IMR-90 (cell line): Measurements from ENCODE around the gene INO80B. TPM values are rescaled to one million over a fixed set of nuclear protein-coding genes. Genes with fewer than 3 reads are reported as not detected.
"Not testable (repeated sequence)": the region's sequence is repeated elsewhere in the genome, so short reads cannot be mapped to it uniquely, and the experiment has no call there.

Experiments
- ATAC-seq: fragments of 200-7000 bp; cut with Tn5 transposase; 2 replicates; pipeline ENCODE4 v1.9.1; 2020; ENCODE audit warnings: low read depth, mild to moderate bottlenecking, moderate library complexity
- BruUV-seq: library from RNA; stranded (reverse); fragments of 400-500 nt; replicated peaks from 2 replicates; lab custom pipeline; 2021; lab: Mats Ljungman, UMichigan
- CTCF ChIA-PET: fragments of 300-600 bp; formaldehyde crosslinking; extraction: SDS; loops from one replicate; lab custom pipeline; 2021; ENCODE audit warnings: antibody characterized with exemption; lab: Yijun Ruan, JAX
- POLR2A ChIA-PET: fragments of 300-600 bp; sonication (Branson Sonifier 250); formaldehyde crosslinking; loops from one replicate; lab custom pipeline; 2022; ENCODE audit warnings: antibody characterized with exemption; ENCODE audit not compliant: unreplicated experiment; lab: Charles Lee
- DNase-seq: peaks from one replicate; pipeline ENCODE4 v3.0.0; 2013
- H2AFZ ChIP-seq: replicated peaks from 2 replicates; pipeline ENCODE3; 2013; ENCODE audit warnings: low read length, mild to moderate bottlenecking; ENCODE audit not compliant: poor library complexity
- H2AK5ac ChIP-seq: 2 replicates; pipeline ENCODE4 v1.6.1; 2013; ENCODE audit warnings: low read depth, low read length, inconsistent platforms
- H2AK9ac ChIP-seq: replicated peaks from 2 replicates; pipeline ENCODE3; 2013; ENCODE audit warnings: mild to moderate bottlenecking, low read depth, low read length, moderate library complexity; ENCODE audit not compliant: poor library complexity
- H2BK120ac ChIP-seq: 2 replicates; pipeline ENCODE4 v1.6.1; 2013; ENCODE audit warnings: low read depth, low read length, inconsistent platforms
- H2BK15ac ChIP-seq: 3 replicates; pipeline ENCODE4 v1.6.1; 2013; ENCODE audit warnings: low read depth, low read length, inconsistent platforms
- H2BK20ac ChIP-seq: 2 replicates; pipeline ENCODE4 v1.6.1; 2013; ENCODE audit warnings: low read depth, mild to moderate bottlenecking, inconsistent platforms, low read length, moderate library complexity
- H2BK5ac ChIP-seq: 2 replicates; pipeline ENCODE4 v1.6.1; 2013; ENCODE audit warnings: mild to moderate bottlenecking, low read depth, low read length, inconsistent platforms; ENCODE audit not compliant: poor library complexity, severe bottlenecking
- H3K14ac ChIP-seq: replicated peaks from 2 replicates; pipeline ENCODE4 v1.6.1; 2013; ENCODE audit warnings: low read depth, low read length, inconsistent platforms
- H3K18ac ChIP-seq: 2 replicates; pipeline ENCODE4 v1.6.1; 2013; ENCODE audit warnings: low read depth, low read length, control low read depth
- H3K23ac ChIP-seq: 2 replicates; pipeline ENCODE4 v1.6.1; 2013; ENCODE audit warnings: low read depth, low read length, inconsistent platforms
- H3K27ac ChIP-seq: 2 replicates; pipeline ENCODE4 v1.5.1; 2013; ENCODE audit warnings: mild to moderate bottlenecking, control low read depth, low read length; ENCODE audit not compliant: insufficient read depth
- H3K27me3 ChIP-seq: 2 replicates; pipeline ENCODE4 v1.6.1; 2013; ENCODE audit warnings: low read length; ENCODE audit not compliant: control insufficient read depth, insufficient read depth
- H3K36me3 ChIP-seq: 2 replicates; pipeline ENCODE4 v1.6.1; 2013; ENCODE audit warnings: low read length, mixed read lengths; ENCODE audit not compliant: control insufficient read depth, insufficient read depth
- H3K4ac ChIP-seq: 2 replicates; pipeline ENCODE4 v1.6.1; 2013; ENCODE audit warnings: low read depth, low read length, inconsistent platforms
- H3K4me1 ChIP-seq: 2 replicates; pipeline ENCODE4 v1.6.1; 2013; ENCODE audit warnings: low read length, mixed read lengths; ENCODE audit not compliant: control insufficient read depth, insufficient read depth
- H3K4me2 ChIP-seq: 2 replicates; pipeline ENCODE4 v1.6.1; 2013; ENCODE audit warnings: low read depth, mild to moderate bottlenecking, control low read depth, low read length, moderate library complexity
- H3K4me3 ChIP-seq: 2 replicates; pipeline ENCODE4 v1.5.1; 2013; ENCODE audit warnings: low read depth, mild to moderate bottlenecking, control low read depth, low read length, moderate library complexity; ENCODE audit not compliant: insufficient read depth
- H3K56ac ChIP-seq: 2 replicates; pipeline ENCODE4 v1.6.1; 2013; ENCODE audit warnings: low read length, inconsistent platforms; ENCODE audit not compliant: insufficient read depth; ENCODE audit errors: extremely low read depth
- H3K79me1 ChIP-seq, 2 experiments: 2 replicates each; pipeline ENCODE4 v1.6.1; 2013; ENCODE audit warnings: low read length in 2 of 2, inconsistent platforms in 1 of 2, low read depth in 1 of 2
- H3K9ac ChIP-seq: 2 replicates; pipeline ENCODE4 v1.6.1; 2013; ENCODE audit warnings: low read depth, low read length, control low read depth
- H3K9me1 ChIP-seq: 2 replicates; pipeline ENCODE4 v1.6.1; 2013; ENCODE audit warnings: low read length, inconsistent platforms; ENCODE audit not compliant: insufficient read depth
- H3K9me3 ChIP-seq: 2 replicates; pipeline ENCODE4 v1.6.1; 2013; ENCODE audit warnings: low read length; ENCODE audit not compliant: control insufficient read depth, insufficient read depth
- H4K20me1 ChIP-seq: 2 replicates; pipeline ENCODE4 v1.6.1; 2013; ENCODE audit warnings: low read length, inconsistent platforms; ENCODE audit not compliant: insufficient read depth
- H4K5ac ChIP-seq: 2 replicates; pipeline ENCODE4 v1.6.1; 2013; ENCODE audit warnings: mild to moderate bottlenecking, low read depth, low read length, control low read depth
- H4K8ac ChIP-seq, 2 experiments: 2 replicates each; pipeline ENCODE4 v1.6.1; 2013; ENCODE audit warnings: low read depth in 2 of 2, low read length in 2 of 2, control low read depth in 1 of 2, inconsistent platforms in 1 of 2
- H4K91ac ChIP-seq: 2 replicates; pipeline ENCODE4 v1.6.1; 2013; ENCODE audit warnings: low read depth, low read length, inconsistent platforms; ENCODE audit not compliant: insufficient read depth
- BHLHE40 ChIP-seq: fragments of 150-350 bp; IDR thresholded peaks from 2 replicates; pipeline ENCODE4 v1.6.1; 2016; ENCODE audit warnings: mild to moderate bottlenecking, low read depth, low read length
- CHD1 ChIP-seq: IDR thresholded peaks from 2 replicates; pipeline ENCODE4 v1.6.1; 2012; ENCODE audit warnings: low read depth, low read length, improper control_type of control experiment
- FOS ChIP-seq: fragments of 150-350 bp; IDR thresholded peaks from 2 replicates; pipeline ENCODE4 v1.6.1; 2016; ENCODE audit warnings: low read depth, low read length
- MAZ ChIP-seq: IDR thresholded peaks from 2 replicates; pipeline ENCODE4 v1.6.1; 2012; ENCODE audit warnings: low read depth, mild to moderate bottlenecking, low read length, improper control_type of control experiment, moderate library complexity, borderline replicate concordance
- MXI1 ChIP-seq: IDR thresholded peaks from 2 replicates; pipeline ENCODE4 v1.6.1; 2012; ENCODE audit warnings: low read depth, mild to moderate bottlenecking, low read length, moderate library complexity, borderline replicate concordance
- RAD21 ChIP-seq: IDR thresholded peaks from 2 replicates; pipeline ENCODE4 v1.6.1; 2012; ENCODE audit warnings: low read length, improper control_type of control experiment
- RFX5 ChIP-seq: IDR thresholded peaks from 2 replicates; pipeline ENCODE4 v1.8.0; 2012; ENCODE audit warnings: low read depth, mild to moderate bottlenecking, low read length, moderate library complexity
- WGBS, 2 experiments: methylation state at CpG; one replicate each; pipeline versions ENCODE4 v1.1.5 to v1.1.7; 2013; ENCODE audit warnings: missing lambda C conversion rate in 2 of 2; ENCODE audit not compliant: insufficient read length in 1 of 2; ENCODE audit errors: extremely low coverage in 2 of 2; 5-methylcytosine and 5-hydroxymethylcytosine counted together
- dilution Hi-C: fragments of 300-500 bp; cut with HindIII; formaldehyde crosslinking; loops from one replicate; pipeline ENCODE4 v1.14.3; 2018; ENCODE audit warnings: low sequenced_read_pairs; ENCODE audit not compliant: unreplicated experiment
- in situ Hi-C: fragments of 300-500 bp; cut with MboI; formaldehyde crosslinking; loops from 3 replicates; pipeline ENCODE4 v1.14.3; 2019; ENCODE audit warnings: low sequenced_read_pairs, inconsistent platforms, mixed read lengths
- intact Hi-C: fragments of 100-400 bp; cut with micrococcal nuclease; formaldehyde crosslinking; loops from 2 replicates; pipeline ENCODE4 v1.10.0; 2022
- polyA plus RNA-seq, 3 experiments: library from polyadenylated mRNA; depleted of rRNA; stranded (reverse); fragments of >200 nt; gene quantifications; 2 replicates each; pipeline ENCODE4 v1.2.3, GENCODE V29; 2012; ENCODE audit warnings: low replicate concordance in 1 of 3
- total RNA-seq: library from RNA; depleted of rRNA; stranded (reverse); fragments of >200 nt; gene quantifications from 2 replicates; pipeline ENCODE4 v1.2.3, GENCODE V29; 2012
- TF ChIP-seq, protein P1 (sequence below): fragments of 150-350 bp; IDR thresholded peaks from 2 replicates; pipeline ENCODE4 v1.6.1; 2017; ENCODE audit warnings: mild to moderate bottlenecking, antibody characterized with exemption, low read length, low read depth

The INO80B gene
- total and polyA plus RNA-seq, 2 of the 4 experiments (the other 2 are of a cell fraction), result 4.5 to 10.5 TPM

DNA sequence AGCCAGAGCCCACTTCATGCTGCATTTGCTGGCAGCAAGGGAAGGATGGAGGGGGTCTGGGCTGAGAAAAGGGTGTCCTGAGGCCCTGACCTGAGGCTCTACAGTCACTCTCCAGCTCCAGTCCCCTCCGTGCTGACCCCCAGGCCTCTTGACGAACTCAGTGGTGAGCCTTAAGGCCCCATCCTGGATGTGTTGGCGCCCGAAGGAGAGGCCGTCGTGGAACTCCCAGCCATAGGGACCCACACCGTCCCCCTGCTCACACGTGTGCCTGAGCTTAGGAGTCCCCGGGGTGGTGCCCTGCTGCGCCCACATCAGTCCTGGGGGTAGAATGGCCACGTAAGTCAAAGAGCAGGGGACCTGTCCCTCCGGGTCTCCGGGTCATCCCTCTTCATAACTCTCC is 9.5 kb downstream of the INO80B start:
- Histone ChIP-seq H2AK9ac (peak overlapping the region; percentile 97), H4K20me1 (no peaks in the 10 kb centered on the region), H3K4me2 (peak overlapping the region; percentile 90), H3K79me1 (peaks cover 7 to 46% of the 10 kb centered on the region in 2 experiments; a peak in 3 of 4 replicates), H3K27ac (peak overlapping the region; percentile 60), H3K9me3 (no peaks in the 10 kb centered on the region), H3K56ac (peak overlapping the region; percentile 10; the same call in 1 of the 2 replicates), H3K4me1 (peaks cover 3% of the 10 kb centered on the region), H2BK20ac (no peak overlapping the region), H4K91ac (peak overlapping the region; percentile 23), H3K36me3 (peaks cover 21% of the 10 kb centered on the region), H2BK120ac (no peak overlapping the region), H2BK15ac (no peak overlapping the region), H4K5ac (peak overlapping the region; percentile 8; the same call in 1 of the 2 replicates), H4K8ac (peak overlapping the region; percentile 88 to 97; a peak in 2 of 4 replicates), H3K27me3 (no peaks in the 10 kb centered on the region), H2AK5ac (peak overlapping the region; percentile 97), H2BK5ac (peak overlapping the region; percentile 57), H3K4me3 (peak overlapping the region; percentile 89), H2AFZ (peak overlapping the region; percentile 98), H3K18ac (no peak overlapping the region), H3K14ac (peak overlapping the region; percentile 66), H3K23ac (peak overlapping the region; percentile 94), H3K9me1 (no peaks in the 10 kb centered on the region), H3K4ac (peak overlapping the region; percentile 83), H3K9ac (peak overlapping the region; percentile 68)
- WGBS, 2 experiments, result 0% methylated on average over 4 of the region's 13 CpGs; no CpG with 5 or more reads in 1 of the 2 experiments
- in situ Hi-C loops, result no loop called here
- ChIA-PET CTCF (no interaction called here), POLR2A (no interaction called here)
- DNase-seq, result no peak
- no TSS peak for BruUV-seq
- TF ChIP-seq FOS (no peak), RFX5 (no peak), BHLHE40 (no peak), MXI1 (0 out of 2 replicates have a peak, but pooled peaks have one; percentile 46), RAD21 (no peak), CHD1 (no peak), MAZ (no peak)
- TF ChIP-seq, protein P1, sequence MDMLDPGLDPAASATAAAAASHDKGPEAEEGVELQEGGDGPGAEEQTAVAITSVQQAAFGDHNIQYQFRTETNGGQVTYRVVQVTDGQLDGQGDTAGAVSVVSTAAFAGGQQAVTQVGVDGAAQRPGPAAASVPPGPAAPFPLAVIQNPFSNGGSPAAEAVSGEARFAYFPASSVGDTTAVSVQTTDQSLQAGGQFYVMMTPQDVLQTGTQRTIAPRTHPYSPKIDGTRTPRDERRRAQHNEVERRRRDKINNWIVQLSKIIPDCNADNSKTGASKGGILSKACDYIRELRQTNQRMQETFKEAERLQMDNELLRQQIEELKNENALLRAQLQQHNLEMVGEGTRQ, result no peak
- peak; percentile 9 for ATAC-seq
- intact Hi-C loops, result no loop called here
- dilution Hi-C loops, result no loop called here

DNA sequence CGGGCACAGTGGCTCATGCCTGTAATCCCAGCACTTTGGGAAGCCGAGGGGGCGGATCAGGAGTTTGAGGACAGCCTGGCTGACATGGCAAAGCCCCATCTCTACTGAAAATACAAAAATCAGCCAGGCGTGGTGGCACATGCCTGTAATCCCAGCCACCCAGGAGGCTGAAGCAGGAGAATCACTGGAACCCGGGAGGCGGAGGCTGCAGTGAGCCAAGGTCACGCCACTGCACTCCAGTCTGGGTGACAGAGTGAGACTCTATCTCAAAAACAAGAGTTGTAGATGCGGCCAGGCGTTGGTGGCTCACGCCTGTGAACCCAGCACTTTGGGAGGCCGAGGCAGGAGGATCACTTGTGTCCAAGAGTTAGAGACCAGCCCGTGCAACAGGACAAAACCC is 15.9 kb downstream of the INO80B start:
- intact Hi-C loops, H3K4ac ChIP-seq, H2BK5ac ChIP-seq, H4K5ac ChIP-seq, H3K18ac ChIP-seq, H3K9me3 ChIP-seq, H3K4me3 ChIP-seq, H2AFZ ChIP-seq, in situ Hi-C loops, H3K4me1 ChIP-seq, H3K27me3 ChIP-seq, H3K4me2 ChIP-seq, ATAC-seq, DNase-seq, H4K91ac ChIP-seq, H2BK15ac ChIP-seq, POLR2A ChIA-PET, H2AK9ac ChIP-seq, H3K56ac ChIP-seq, H2BK120ac ChIP-seq, H4K20me1 ChIP-seq, H3K9me1 ChIP-seq, H2BK20ac ChIP-seq, H3K27ac ChIP-seq, dilution Hi-C loops, H3K9ac ChIP-seq, BruUV-seq, H4K8ac ChIP-seq, H3K14ac ChIP-seq, H2AK5ac ChIP-seq, H3K23ac ChIP-seq, CTCF ChIA-PET: not testable (repeated sequence)
- H3K36me3 ChIP-seq, result peaks cover 15% of the 10 kb centered on the region
- 92% methylated on average over 4 of the region's 12 CpGs; no CpG with 5 or more reads in 1 of the 2 experiments for WGBS, 2 experiments
- H3K79me1 ChIP-seq, result peaks cover 6 to 32% of the 10 kb centered on the region in 2 experiments; a peak in 3 of 4 replicates
